Frontal cortex (tissue), 4 donors: ENCODE measurements around the gene CRYBG1. TPM values are rescaled to one million over a fixed set of nuclear protein-coding genes. Genes with fewer than 3 reads are reported as not detected.
"Not testable (repeated sequence)": the region's sequence is repeated elsewhere in the genome, so short reads cannot be mapped to it uniquely, and the experiment has no call there.

ENCODE experiments used
- DNase-seq, 2 donors: peaks; one replicate each; pipeline ENCODE4 v3.0.0; 2012; ENCODE audit warnings: low spot score in 2 of 2
- FAIRE-seq: peaks from 2 replicates; lab custom pipeline; 2012; peaks lifted over from hg19 to GRCh38; lab: Jason Lieb, UNC
- total RNA-seq: library from RNA; depleted of rRNA; stranded (reverse); fragments of >200 nt; gene quantifications from one replicate; pipeline ENCODE4 v1.2.3, GENCODE V29; 2014
- donor health status: control.
- donor health status: control.
- donor health status: control.

Gene CRYBG1
- total RNA-seq, 1 donor from 2014 or later: under 0.01 TPM

DNA sequence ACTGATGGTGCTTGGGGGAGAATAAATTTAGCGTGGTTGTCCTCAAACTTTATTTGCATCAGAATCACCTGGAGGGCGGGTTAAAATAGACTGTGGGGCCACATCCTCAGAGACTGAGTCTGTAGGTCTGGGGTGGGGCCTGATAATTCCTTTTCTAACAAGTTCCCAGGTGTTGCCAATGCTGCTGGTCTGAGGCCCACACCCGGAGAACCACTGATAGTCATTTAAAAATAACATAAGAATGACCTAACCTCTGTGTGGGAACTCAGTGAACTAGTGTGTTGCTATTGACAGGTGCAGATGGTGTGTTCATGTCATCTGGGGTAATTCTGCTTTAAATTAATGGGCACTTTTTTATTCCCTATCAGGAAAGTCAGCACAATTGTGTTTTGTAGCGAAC is 204.0 kb downstream of the CRYBG1 start:
- FAIRE-seq: no peak

DNA sequence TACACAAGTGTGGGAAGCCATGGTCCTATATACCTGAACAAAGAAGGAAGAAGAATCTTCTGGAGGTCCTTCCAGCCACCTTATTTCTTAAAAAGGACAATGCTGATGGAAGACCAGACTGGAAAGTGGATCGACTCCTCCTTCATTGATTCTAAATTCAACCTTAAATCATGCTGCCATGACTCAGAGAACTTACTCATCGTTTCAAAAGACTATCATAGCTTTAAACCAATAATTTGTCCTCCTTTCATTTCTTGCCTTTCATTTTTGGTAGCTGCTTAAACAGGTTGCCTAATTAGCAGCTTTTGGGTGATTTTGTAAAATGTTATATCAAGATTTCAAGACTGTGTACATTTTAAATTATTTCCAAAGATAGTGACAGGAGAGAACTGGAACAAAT is 208.0 kb downstream of the CRYBG1 start:
- DNase-seq (no peak), FAIRE-seq (no peak)

More for the DNA sequence above, 204.0 kb downstream of the CRYBG1 start:
- no peak for DNase-seq

DNA sequence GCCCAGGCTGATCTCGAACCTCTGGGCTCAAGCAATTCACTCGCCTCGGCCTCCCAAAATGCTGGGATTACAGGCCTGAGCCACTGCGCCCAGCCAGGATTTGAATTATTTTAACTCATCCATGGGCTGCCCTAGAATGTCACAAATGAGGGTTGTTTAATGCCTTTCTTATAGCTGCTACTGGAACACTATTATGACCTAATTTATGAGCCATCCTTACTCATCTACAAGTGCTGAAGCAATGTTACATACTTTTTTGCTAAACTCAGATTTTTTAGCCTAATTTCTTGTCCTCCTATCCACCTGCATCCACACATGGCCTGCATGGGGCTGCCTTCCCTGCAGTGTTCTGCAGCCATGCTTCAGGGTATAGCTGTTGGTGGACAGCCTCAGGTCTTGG is 208.9 kb downstream of the CRYBG1 start:
- FAIRE-seq (no peak), DNase-seq (no peak)

DNA sequence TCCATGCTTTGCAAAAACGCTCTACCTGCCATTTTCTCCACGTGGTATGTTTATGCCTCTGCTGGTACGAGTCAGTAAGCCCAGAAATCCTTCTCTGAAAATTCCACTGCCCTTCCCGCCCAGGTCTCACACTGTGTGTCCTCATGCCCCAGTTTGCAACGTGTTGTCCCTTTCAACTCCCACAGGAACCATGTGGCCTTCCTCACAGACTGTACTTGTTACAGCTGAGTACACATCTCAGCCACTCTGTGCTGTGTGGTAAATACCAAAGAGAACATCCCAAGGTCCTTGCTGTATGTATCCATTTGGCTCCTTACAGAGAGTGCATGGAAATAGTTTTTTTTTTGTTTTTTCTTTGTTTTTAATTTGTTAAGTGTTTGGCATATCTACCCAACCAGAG is 211.9 kb downstream of the CRYBG1 start:
- DNase-seq: no peak
- FAIRE-seq: no peak

DNA sequence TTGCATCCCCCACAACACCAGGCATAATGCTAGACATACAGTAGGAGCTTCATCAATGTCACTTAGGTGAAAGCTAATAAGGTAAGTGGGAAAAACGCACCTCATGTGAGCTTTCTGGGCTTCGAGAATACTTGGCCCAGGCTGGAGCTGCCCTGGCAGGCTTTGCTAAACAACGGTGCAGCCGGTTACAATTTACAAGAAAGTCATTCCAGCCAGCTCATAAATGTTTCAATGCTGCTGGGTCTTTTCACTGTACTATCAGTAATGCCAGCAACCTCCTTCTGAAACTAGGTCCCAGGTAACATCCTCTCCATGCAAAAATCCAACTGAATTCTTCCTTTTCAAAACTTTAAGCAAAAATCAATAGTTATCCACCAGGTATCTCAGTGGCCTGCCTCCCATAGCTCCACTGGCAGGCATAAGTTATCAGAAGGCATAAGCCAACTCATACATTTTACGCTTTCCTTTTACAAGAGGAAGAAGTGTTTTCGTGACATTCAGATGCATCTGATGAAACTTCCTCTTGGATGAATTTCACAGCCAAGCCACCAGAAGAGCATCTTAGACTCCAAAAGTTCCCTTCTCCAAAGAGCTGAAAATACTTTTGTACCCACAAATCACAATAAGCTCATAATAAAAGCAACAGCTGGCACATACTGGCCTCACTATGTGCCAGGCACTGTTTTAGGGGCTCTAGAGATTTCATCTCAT is 212.5 kb downstream of the CRYBG1 start:
- DNase-seq: no peak
- FAIRE-seq: no peak

DNA sequence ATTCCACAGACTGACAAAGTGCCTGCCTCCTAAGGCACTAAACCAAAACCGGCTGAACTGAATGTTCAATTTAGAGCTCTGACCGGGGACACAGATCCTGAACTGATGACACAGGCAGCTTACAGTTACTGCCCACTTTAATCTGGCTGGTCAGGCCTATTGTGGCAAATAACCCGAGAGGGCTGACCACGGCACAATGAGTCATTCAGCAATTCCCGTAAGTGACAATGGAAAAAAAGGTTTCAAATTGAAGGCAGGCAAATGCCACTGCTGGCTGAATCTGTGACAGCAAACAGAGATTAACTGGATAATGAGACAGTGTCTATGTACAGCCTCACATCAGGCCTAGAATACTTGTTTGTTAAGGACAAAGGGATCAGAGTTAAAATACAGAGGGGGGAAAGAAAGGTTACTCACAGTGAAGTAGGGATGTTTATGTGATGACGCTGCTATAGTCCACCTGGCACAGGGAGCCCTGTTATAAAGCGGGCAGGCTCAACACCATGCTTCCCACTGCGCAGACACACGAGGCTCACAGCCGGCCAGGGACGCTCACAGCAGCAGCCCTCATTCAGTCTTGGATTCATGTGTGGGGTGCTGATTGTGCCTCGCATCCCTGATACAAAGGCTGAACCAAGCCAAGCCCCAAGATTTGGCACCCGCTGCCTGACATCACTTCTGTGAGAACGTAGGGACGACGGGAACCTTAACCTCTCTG is 214.4 kb downstream of the CRYBG1 start:
- DNase-seq: peak in 1 of 2 donors; percentile 20
- FAIRE-seq: no peak

DNA sequence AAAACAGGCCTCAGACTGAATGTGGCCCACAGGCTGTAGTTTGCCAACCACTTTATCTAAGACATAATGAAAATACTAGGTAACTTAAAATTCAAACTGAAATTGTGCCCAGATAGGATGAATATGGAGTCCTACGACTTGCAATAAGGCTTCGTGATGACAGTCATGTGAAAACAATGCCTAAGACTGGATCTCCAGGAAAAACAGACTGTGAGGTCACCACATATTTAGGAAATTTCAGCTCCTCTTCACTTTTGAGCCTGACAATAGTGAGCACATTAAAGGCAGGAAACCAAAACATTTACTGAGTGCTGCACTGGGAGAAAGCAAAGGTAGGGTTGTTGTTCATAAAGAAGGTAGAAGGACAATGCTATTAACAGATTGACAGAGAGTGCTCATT is 218.8 kb downstream of the CRYBG1 start:
- no peak for FAIRE-seq

DNA sequence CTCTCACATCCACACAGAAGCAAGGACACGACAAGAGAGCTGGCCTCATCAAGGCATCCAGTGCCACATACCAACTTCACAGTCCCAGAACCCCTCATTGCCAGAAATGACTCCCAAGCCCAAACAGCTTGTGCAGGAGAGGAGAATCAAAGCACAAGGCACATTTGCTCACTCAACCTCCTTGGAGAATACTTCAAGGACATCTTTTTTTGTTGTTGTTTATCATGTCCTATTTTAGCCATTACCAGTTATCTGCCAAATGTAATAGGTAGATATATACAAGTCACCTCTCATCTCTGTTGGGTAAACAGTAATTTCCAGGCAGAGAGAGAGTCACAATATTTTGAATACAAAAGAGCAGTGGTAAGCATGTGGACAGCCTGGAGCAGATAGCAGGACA is 221.0 kb downstream of the CRYBG1 start:
- DNase-seq (no peak), FAIRE-seq (no peak)

More for the DNA sequence above, 218.8 kb downstream of the CRYBG1 start:
- no peak for DNase-seq

DNA sequence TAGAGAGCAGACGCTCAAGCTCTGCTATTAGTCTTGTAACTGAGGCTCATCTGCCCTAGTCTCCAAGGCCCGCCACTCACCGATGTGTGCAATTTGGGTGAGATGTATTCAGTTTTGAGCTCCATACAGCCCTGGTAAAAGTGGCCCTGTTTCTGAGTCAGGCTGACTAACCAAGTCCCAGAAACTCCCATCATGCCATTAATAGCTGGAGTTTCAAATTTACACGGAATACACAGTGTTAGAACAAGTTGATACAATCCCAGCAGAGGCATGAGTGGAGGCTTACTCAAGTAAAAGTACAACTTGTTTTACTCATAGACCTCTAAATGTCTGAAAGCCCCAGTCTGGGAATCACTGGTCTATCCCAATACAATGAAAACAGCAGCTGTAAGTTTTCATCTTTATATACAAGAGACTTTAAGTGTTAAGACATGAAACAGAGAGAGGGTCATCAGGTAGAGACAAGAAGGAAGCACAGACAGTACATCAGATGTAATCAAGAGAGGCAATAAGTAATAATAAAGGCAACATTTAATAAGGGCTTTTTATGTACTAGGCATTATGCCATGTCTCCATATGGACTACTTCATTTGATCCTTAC is 226.4 kb downstream of the CRYBG1 start:
- FAIRE-seq (no peak), DNase-seq (no peak)

DNA sequence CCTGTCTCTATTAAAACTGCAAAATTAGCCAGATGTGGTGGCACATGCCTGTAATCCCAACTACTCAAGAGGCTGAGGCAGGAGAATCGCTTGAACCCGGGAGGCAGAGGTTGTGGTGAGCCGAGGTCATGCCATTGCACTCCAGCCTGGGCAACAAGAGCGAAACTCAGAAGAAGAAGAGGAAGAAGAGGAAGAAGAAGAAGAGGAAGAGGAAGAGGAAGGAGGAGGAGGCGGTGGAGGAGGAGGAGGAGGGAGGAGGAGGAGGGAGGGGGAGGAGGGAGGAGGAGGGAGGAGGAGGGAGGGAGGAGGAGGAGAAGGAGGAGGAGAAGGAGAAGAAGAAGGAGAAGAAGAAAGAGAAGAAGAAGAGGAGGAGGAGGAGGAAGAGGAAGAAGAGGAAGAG is 228.4 kb downstream of the CRYBG1 start:
- not testable (repeated sequence) for FAIRE-seq, DNase-seq

DNA sequence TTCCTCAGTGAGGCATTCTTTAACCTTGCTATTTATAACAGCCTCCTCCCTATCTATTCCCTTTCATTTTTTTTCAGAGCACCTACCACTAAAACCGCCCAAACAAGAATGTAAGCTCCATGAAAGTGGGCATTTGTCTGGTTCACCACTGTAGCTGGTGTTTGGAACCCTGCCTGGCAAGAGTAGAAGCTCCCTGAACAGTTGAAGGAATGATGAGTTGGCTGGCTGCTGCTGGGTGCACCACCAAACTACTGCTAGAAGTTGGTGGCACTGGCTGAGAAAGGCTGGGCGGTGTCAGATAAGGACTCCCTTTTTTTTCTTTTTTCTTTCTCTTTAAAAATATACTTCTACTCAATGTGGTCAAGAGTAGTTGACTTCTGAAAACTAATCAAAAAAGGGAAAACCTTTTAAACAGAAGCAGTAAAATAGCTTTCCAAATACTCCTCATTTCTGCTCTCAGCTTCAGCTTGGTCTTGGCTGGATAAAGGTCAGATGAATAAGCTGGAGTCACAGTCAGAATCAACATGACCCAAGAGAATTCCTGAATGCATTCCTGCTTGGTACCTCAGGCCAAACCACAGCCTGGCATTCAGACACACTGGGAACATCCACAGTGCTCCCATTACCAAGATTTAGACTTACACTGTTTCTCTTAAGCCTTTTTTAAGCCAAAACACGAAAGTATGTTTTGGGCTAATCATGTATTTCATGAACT is 230.8 kb downstream of the CRYBG1 start:
- no peak for DNase-seq
- FAIRE-seq: no peak

DNA sequence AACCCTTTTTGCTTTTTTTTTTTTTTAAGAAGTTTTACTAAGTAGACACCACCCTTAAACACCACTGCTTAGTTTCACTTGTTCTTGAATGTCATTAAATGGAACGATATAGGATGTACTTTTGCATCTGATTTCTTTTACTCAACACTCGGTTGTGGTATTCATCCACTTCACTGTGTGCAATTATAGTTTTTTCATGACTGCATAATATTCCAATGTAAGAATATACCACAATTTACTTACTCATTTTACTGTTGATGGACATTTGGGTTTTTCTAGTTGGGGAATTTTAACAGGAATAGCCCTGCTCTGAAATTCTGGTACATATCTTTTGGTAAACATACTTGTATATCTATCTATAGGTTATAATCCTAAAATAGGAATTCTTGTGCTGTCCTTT is 238.9 kb downstream of the CRYBG1 start:
- FAIRE-seq (no peak), DNase-seq (no peak)

DNA sequence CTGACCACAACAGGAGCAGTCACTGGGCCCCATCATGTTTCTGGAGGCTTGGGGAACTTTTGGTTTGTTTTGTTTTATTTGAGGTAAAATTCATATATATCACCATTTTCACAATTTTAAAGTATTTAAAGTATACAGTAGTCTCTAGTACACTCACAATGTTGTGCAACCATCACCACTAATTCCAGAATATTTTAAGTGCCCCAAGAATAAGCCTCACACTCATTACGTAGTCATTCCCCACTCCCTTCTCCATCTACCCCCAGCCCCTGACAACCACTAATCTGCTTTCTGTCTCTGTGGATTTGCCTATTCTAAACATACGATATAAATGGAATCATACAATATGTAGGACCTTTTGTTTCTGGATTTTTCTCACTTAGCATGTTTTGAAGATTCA is 239.8 kb downstream of the CRYBG1 start:
- DNase-seq (no peak), FAIRE-seq (no peak)

DNA sequence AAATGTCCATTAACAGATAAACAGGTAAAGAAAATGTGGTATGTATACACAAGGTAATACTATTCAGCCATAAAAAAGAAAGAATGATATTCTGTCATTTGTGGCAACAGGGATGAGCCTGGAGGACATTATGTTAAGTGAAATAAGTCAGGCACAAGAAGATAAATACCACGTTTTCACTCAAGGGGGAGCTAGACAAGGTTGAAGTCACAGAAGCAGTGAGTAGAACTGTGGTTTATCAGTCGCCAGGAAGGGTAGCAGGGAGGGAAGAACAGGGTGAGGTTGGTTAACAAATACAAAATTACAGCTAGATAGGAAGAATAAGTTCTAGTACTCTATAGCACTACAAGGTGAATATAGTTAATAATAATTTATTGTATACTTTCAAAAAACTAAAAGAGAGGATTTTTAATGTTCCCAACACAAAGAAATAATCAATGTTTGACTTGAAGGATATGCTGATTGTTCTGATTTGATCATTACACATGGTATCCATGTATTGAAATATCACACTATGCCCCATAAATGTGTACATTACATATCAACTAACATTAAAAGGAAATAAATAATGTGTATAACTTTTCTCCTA is 247.7 kb downstream of the CRYBG1 start:
- DNase-seq (no peak), FAIRE-seq (no peak)

DNA sequence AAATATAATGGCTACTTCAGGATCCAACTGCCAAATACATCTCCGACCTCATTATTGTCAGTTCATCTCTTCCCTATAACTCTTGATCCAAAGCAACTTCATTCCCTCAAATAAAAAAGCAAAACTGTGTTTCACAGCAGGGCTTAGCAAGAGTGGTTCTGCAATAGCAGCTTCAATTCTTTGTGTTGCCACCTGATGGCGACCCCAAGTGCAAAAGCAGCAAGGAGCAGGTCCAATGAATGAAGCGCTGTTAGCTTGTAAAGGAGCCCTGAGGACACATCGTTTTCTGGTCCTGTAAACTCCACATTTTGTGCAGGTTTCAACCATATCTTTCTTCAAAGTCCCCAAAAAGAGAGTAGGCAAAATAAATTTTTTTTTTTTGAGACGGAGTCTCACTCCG is 249.2 kb downstream of the CRYBG1 start:
- no peak for FAIRE-seq

DNA sequence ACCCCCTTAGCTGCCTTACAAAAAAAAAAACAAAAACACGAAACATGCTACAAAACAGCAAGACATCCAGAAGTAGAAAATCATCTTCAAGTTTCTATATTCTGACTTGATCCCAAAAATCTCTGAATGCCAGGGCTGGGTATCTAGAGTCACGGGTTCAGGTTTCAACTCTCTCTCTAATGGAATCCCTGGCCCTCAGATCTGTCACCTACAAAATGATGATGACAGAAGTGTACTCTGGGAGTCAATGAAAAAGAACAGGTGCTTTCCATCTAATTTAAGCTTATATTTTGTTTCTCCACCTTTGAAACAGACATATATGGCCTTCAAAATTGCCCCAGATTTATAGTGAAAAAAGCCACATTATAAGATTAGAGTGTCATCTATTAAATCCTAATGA is 250.5 kb downstream of the CRYBG1 start:
- no peak for DNase-seq

More for the DNA sequence above, 249.2 kb downstream of the CRYBG1 start:
- no peak for DNase-seq

DNA sequence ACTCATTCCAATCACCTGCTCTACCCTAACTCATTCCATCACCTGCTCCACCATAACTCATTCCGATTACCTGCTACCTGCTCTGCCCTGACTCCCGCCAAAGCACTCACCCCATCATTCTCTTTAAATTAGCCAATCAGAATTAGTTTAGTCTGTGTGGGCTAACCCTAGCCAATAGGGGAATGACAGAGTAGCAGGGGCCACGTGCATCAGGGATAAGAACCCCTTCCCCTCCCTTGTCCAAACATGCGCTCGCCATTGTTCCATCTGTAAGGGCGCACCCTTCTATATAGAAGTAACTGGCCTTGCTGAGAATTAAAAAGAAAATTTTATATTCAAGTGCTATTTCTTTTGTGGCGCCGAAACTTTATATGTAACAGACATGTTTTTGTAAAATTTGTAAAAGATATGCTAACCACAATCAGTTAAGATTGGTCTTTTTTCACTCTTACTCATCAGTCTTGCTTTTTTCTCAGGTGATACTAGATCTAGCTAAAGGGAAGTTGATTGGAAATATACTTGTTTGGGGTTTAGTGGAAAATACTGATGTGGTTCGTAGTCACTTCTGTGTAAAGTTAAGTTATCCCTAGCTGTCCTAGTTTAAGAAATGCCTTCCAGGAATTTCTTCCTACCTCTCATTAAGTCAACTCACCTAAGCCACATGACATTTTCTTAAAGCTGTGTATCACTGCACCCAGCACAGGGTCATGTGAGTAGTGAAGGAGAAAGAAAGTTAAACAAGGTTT is 252.3 kb downstream of the CRYBG1 start:
- DNase-seq (no peak), FAIRE-seq (no peak)

More for the DNA sequence above, 250.5 kb downstream of the CRYBG1 start:
- no peak for FAIRE-seq

DNA sequence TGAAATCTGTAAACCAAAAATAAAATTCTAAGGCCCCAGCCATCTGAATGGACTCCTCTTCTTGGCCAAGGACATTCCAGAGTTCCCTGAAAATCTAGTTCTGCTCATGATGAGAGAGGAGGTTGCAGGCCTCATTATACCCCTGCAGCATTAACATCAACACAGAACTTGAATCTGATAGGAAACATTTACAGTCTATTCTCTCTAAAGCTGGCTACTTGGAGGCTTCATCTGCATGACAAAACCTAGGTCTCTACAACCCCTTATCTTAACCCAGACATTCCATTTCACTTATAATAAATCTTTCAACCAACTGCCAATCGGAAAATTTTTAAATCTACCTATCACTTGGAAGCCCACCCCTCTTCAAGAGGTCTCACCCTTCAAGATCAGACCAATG is 253.1 kb downstream of the CRYBG1 start:
- FAIRE-seq: no peak
- DNase-seq: no peak

DNA sequence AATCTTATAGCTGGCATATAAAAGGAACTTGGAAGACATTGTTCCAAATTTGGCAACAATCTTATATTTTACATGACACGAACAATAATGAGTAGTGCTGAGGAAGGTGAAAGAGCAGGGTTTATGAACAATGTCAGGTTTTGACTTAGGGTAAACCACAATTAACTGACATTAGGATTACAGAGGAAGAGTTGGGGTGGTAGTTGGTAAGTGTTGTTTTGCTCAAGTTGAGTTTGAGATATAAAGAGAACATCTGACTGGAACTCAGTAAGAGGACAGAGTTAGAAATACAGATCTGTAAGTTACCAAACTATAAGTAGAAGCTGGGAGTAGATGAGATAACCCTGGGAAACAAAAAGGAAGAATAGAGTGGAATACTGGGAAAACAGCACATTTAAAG is 253.6 kb downstream of the CRYBG1 start:
- DNase-seq: no peak
- FAIRE-seq: no peak
